ENCODE measurements around the gene ATXN3L. TPM values are rescaled to one million over a fixed set of nuclear protein-coding genes. Genes with fewer than 3 reads are reported as not detected.

ATXN3L gene
- not detected for total RNA-seq (2021; ENCODE audit: unreplicated experiment)
- not detected in 2 replicates for polyA plus RNA-seq (2012)
- Bru-seq, nascent RNA, result not detected
- not detected for BruChase-seq, experiment 1, labeled RNA remaining after a 6-hour chase
- not detected for BruChase-seq, experiment 2, labeled RNA remaining after a 2-hour chase
- long read RNA-seq, result 0 reads

GRCh38 chrX:13319953-13320352 is at the start of gene ATXN3L:
TSS of gene ATXN3L (minus strand) at chrX:13320053. CDS start at chrX:13319934, 119 bp downstream.
- CTCF ChIA-PET, result no interaction called here
- RAD21 ChIA-PET (ENCODE audit: low non-redundant PET in 1 of 2, low total read pairs in 2 of 2, uncharacterized antibody in 2 of 2, unreplicated experiment in 2 of 2), result no interaction called here

More at GRCh38 chrX:13319953-13320352, at the start of gene ATXN3L:
- Histone ChIP-seq H3K9ac (ENCODE audit: low read length) (no peak within 1 kb of the TSS), H3K27ac (ENCODE audit: low read depth, low read length) (no peak within 1 kb of the TSS), H2AFZ (ENCODE audit: low read depth, low read length, poor library complexity, severe bottlenecking) (no peak within 1 kb of the TSS), H3K4me2 (ENCODE audit: low read length) (no peak within 1 kb of the TSS), H3K9me2 (ENCODE audit: insufficient read depth) (no peaks in the 10 kb centered on the region), H4K20me1 (ENCODE audit: insufficient read depth) (no peaks in the 10 kb centered on the region), H3K36me3 (ENCODE audit: control insufficient read depth in 1 of 2, insufficient read depth in 2 of 2, low read length in 2 of 2) (no peaks in the 10 kb centered on the region), H3K9me3 (ENCODE audit: control insufficient read depth in 1 of 2, insufficient read depth in 1 of 2, low read depth in 1 of 2, low read length in 2 of 2) (no peaks in the 10 kb centered on the region), H3K4me1 (ENCODE audit: control insufficient read depth in 1 of 2, insufficient read depth in 2 of 2, low read length in 2 of 2) (no peaks in the 10 kb centered on the region), H3K27me3 (ENCODE audit: insufficient read depth, low read length) (no peaks in the 10 kb centered on the region), H3K79me2 (ENCODE audit: insufficient read depth, low read length) (no peaks in the 10 kb centered on the region), H3K4me3 (replicated peaks in 1 of 2; ENCODE audit: low read depth in 1 of 2, low read length in 2 of 2) (no peak within 1 kb of the TSS)
- intact Hi-C loops (cut with micrococcal nuclease), result no loop called here
- ATAC-seq (no peak), DNase-seq (ENCODE audit: low read depth, low spot score) (no peak)
- no peak for TF ChIP-seq EGR1 (IDR thresholded peaks at IDR 0.05; ENCODE audit: low read depth)
- no peak for TF ChIP-seq SIN3A (IDR thresholded peaks at IDR 0.05; ENCODE audit: low read depth)
- TF ChIP-seq JUND (IDR thresholded peaks at IDR 0.05), result no peak
- TF ChIP-seq FOSL1 (IDR thresholded peaks at IDR 0.05; ENCODE audit: low read depth), result no peak
- TF ChIP-seq CEBPB (IDR thresholded peaks at IDR 0.05; ENCODE audit: low read depth), result no peak
- TF ChIP-seq REST (IDR thresholded peaks at IDR 0.05; ENCODE audit: low read depth), result no peak
- TF ChIP-seq CBX3 (IDR thresholded peaks at IDR 0.05; ENCODE audit: low read depth), result no peak
- no peak for TF ChIP-seq ELF1 (IDR thresholded peaks at IDR 0.05; ENCODE audit: borderline replicate concordance, low read depth)
- TF ChIP-seq YY1 (IDR thresholded peaks at IDR 0.05; ENCODE audit: extremely low read depth, insufficient replicate concordance, low read depth, low read length), result no peak
- no peak for TF ChIP-seq CTCF (IDR thresholded peaks at IDR 0.05 in 2 of 3, conservative IDR thresholded peaks at IDR 0.05 in 1 of 3; ENCODE audit: borderline replicate concordance in 1 of 3, insufficient read depth in 1 of 3, low read depth in 2 of 3, low read length in 2 of 3)
- TF ChIP-seq ZNF274 (IDR thresholded peaks at IDR 0.05; ENCODE audit: low read depth, low read length), result no peak
- no peak for TF ChIP-seq SRF (IDR thresholded peaks at IDR 0.05; ENCODE audit: low read depth)
- TF ChIP-seq EZH2 (IDR thresholded peaks at IDR 0.05), result no peak
- no peak for TF ChIP-seq EZH2phosphoT487 (IDR thresholded peaks at IDR 0.05; ENCODE audit: borderline replicate concordance)
- POLR2A ChIA-PET, result no interaction called here
- no TSS peak for BruUV-seq (replicated peaks)
